Neural cell (in vitro differentiated cells): ENCODE results near the gene BICC1. TPM values are rescaled to one million over a fixed set of nuclear protein-coding genes. Genes with fewer than 3 reads are reported as not detected.

Experiments used
- H2AFZ ChIP-seq: fragments of 200-600, 300-800 bp; sonication (generic), shearing (Covaris generic); 2 replicates; pipeline ENCODE4 v1.6.0; 2014; ENCODE audit warnings: low read depth, mild to moderate bottlenecking, antibody characterized with exemption, low read length, moderate library complexity
- H3F3A ChIP-seq: fragments of 200-600 bp; shearing (Covaris generic); 2 replicates; pipeline ENCODE4 v1.6.1; 2016; ENCODE audit warnings: mild to moderate bottlenecking, moderate library complexity, mixed read lengths, antibody characterized with exemption, low read length; ENCODE audit not compliant: insufficient read depth, poor library complexity, severe bottlenecking
- H3K27ac ChIP-seq: fragments of 200-600, 300-800 bp; sonication (generic), shearing (Covaris generic); 2 replicates; pipeline ENCODE4 v1.5.1; 2014; ENCODE audit warnings: mild to moderate bottlenecking, low read length, moderate library complexity
- H3K27me3 ChIP-seq: fragments of 300-800, 200-600 bp; sonication (generic), shearing (Covaris generic); 2 replicates; pipeline ENCODE4 v1.6.0; 2014; ENCODE audit warnings: mild to moderate bottlenecking, low read depth, low read length, moderate library complexity; ENCODE audit not compliant: insufficient read depth
- H3K36me3 ChIP-seq: fragments of 300-800, 200-600 bp; sonication (generic), shearing (Covaris generic); 2 replicates; pipeline ENCODE4 v1.5.1; 2014; ENCODE audit warnings: mild to moderate bottlenecking, antibody characterized with exemption, low read length, moderate library complexity; ENCODE audit not compliant: insufficient read depth
- H3K4me2 ChIP-seq: fragments of 300-800, 200-600 bp; sonication (generic), shearing (Covaris generic); 2 replicates; pipeline ENCODE4 v1.6.0; 2014; ENCODE audit warnings: mild to moderate bottlenecking, low read length
- H3K4me3 ChIP-seq: fragments of 300-800, 200-600 bp; sonication (generic), shearing (Covaris generic); 2 replicates; pipeline ENCODE4 v1.5.1; 2014; ENCODE audit warnings: mild to moderate bottlenecking, low read length, moderate library complexity
- H3K79me2 ChIP-seq: fragments of 200-600 bp; shearing (Covaris generic); replicated peaks from 2 replicates; pipeline ENCODE4 v1.6.0; 2014; ENCODE audit warnings: mild to moderate bottlenecking, low read length, moderate library complexity; ENCODE audit not compliant: insufficient read depth
- H3K9ac ChIP-seq: fragments of 300-800, 200-600 bp; sonication (generic), shearing (Covaris generic); 2 replicates; pipeline ENCODE4 v1.6.1; 2016; ENCODE audit warnings: mild to moderate bottlenecking, low read length, mixed read lengths
- H3K9me2 ChIP-seq: fragments of 200-600 bp; shearing (Covaris generic); 2 replicates; pipeline ENCODE4 v1.6.1; 2016; ENCODE audit warnings: mild to moderate bottlenecking, low read length, mixed read lengths; ENCODE audit not compliant: insufficient read depth
- H3K9me3 ChIP-seq: fragments of 200-600, 300-800 bp; sonication (generic), shearing (Covaris generic); 2 replicates; pipeline ENCODE4 v1.6.1; 2016; ENCODE audit warnings: mild to moderate bottlenecking, mixed run types, low read length, moderate library complexity, mixed read lengths
- H4K20me1 ChIP-seq: fragments of 200-600 bp; shearing (Covaris generic); 2 replicates; pipeline ENCODE4 v1.6.1; 2016; ENCODE audit warnings: mild to moderate bottlenecking, mixed run types; ENCODE audit not compliant: insufficient read depth
- CTCF ChIP-seq: fragments of 450-650 bp; IDR thresholded peaks from 2 replicates; pipeline ENCODE4 v1.5.1; 2014; ENCODE audit warnings: antibody characterized with exemption, mild to moderate bottlenecking, moderate library complexity; ENCODE audit not compliant: poor library complexity, severe bottlenecking
- EP300 ChIP-seq: fragments of 450-650 bp; conservative IDR thresholded peaks from 2 replicates; pipeline ENCODE4 v1.6.1; 2014; ENCODE audit warnings: antibody characterized with exemption, mild to moderate bottlenecking, moderate library complexity; ENCODE audit not compliant: poor library complexity, severe bottlenecking
- EZH2 ChIP-seq: fragments of 200-600, 300-800 bp; shearing (Covaris generic), sonication (generic); IDR thresholded peaks from 2 replicates; pipeline ENCODE4 v1.6.1; 2014; ENCODE audit warnings: antibody characterized with exemption, low read length, borderline replicate concordance, mild to moderate bottlenecking; ENCODE audit not compliant: insufficient read depth, poor library complexity, severe bottlenecking
- MXI1 ChIP-seq: fragments of 450-650 bp; conservative IDR thresholded peaks from 2 replicates; pipeline ENCODE4 v1.6.1; 2014; ENCODE audit warnings: antibody characterized with exemption, mild to moderate bottlenecking; ENCODE audit not compliant: poor library complexity, severe bottlenecking
- POLR2AphosphoS5 ChIP-seq: IDR thresholded peaks from 2 replicates; pipeline ENCODE4 v1.6.1; 2012
- RAD21 ChIP-seq: fragments of 450-650 bp; conservative IDR thresholded peaks from 2 replicates; pipeline ENCODE4 v1.6.1; 2014; ENCODE audit warnings: antibody characterized with exemption, mild to moderate bottlenecking, moderate library complexity
- REST ChIP-seq: IDR thresholded peaks from 2 replicates; pipeline ENCODE4 v1.6.1; 2012; ENCODE audit warnings: borderline replicate concordance
- SMC3 ChIP-seq: fragments of 450-650 bp; conservative IDR thresholded peaks from 2 replicates; pipeline ENCODE4 v1.6.1; 2014; ENCODE audit warnings: antibody characterized with exemption, mild to moderate bottlenecking, moderate library complexity; ENCODE audit not compliant: poor library complexity
- TAF1 ChIP-seq: IDR thresholded peaks from 2 replicates; pipeline ENCODE4 v1.6.1; 2012; ENCODE audit warnings: low read depth
- polyA plus RNA-seq: library from polyadenylated mRNA; depleted of rRNA; stranded (reverse); fragments of >200 nt; gene quantifications from 2 replicates; pipeline ENCODE4 v1.2.3, GENCODE V29; 2014

BICC1 gene
- polyA plus RNA-seq, 1 donor from 2014 or later: 7.6 TPM

GRCh38 chr10:58723186-58723585 is 210.5 kb downstream of the BICC1 start:
- Histone ChIP-seq H3F3A (no peaks in the 10 kb centered on the region), H3K4me3 (no peak overlapping the region), H3K79me2 (no peaks in the 10 kb centered on the region), H3K9me2 (no peaks in the 10 kb centered on the region), H3K4me2 (no peak overlapping the region), H4K20me1 (no peaks in the 10 kb centered on the region), H3K27ac (no peak overlapping the region), H3K9me3 (no peaks in the 10 kb centered on the region), H3K27me3 (no peaks in the 10 kb centered on the region), H3K9ac (no peak overlapping the region), H3K36me3 (no peaks in the 10 kb centered on the region), H2AFZ (no peak overlapping the region)
- TF ChIP-seq CTCF (no peak), RAD21 (no peak), TAF1 (no peak), REST (no peak), SMC3 (no peak), EZH2 (no peak), MXI1 (no peak), POLR2AphosphoS5 (no peak), EP300 (no peak)

- H3F3A ChIP-seq: no peaks in the 10 kb centered on the region
- no peaks in the 10 kb centered on the region for H3K9me2 ChIP-seq
- no peaks in the 10 kb centered on the region for H3K27me3 ChIP-seq
- H2AFZ ChIP-seq: no peak overlapping the region
- no peaks in the 10 kb centered on the region for H4K20me1 ChIP-seq
- no peak overlapping the region for H3K4me3 ChIP-seq
- no peak overlapping the region for H3K4me2 ChIP-seq
- no peak overlapping the region for H3K27ac ChIP-seq
- TF ChIP-seq SMC3 (no peak), RAD21 (no peak), TAF1 (no peak), EZH2 (no peak), EP300 (no peak)
- H3K9me3 ChIP-seq: no peaks in the 10 kb centered on the region
- H3K9ac ChIP-seq: no peak overlapping the region
- no peaks in the 10 kb centered on the region for H3K36me3 ChIP-seq
- H3K79me2 ChIP-seq: no peaks in the 10 kb centered on the region
Measured at GRCh38 chr10:58723966-58724365, 211.3 kb downstream of the BICC1 start.

- H3K9ac ChIP-seq: no peak overlapping the region
- no peaks in the 10 kb centered on the region for H3F3A ChIP-seq
- H2AFZ ChIP-seq: no peak overlapping the region
- no peaks in the 10 kb centered on the region for H3K27me3 ChIP-seq
- H4K20me1 ChIP-seq: no peaks in the 10 kb centered on the region
- TF ChIP-seq EP300: no peak
- TF ChIP-seq TAF1: no peak
- no peak for TF ChIP-seq CTCF
- TF ChIP-seq POLR2AphosphoS5: no peak
- H3K4me3 ChIP-seq: no peak overlapping the region
- no peak overlapping the region for H3K4me2 ChIP-seq
- no peaks in the 10 kb centered on the region for H3K9me2 ChIP-seq
- H3K36me3 ChIP-seq: no peaks in the 10 kb centered on the region
- no peaks in the 10 kb centered on the region for H3K9me3 ChIP-seq
- no peak overlapping the region for H3K27ac ChIP-seq
- no peaks in the 10 kb centered on the region for H3K79me2 ChIP-seq
Measured at GRCh38 chr10:58724781-58725180, 212.1 kb downstream of the BICC1 start.
